Endometrium (tissue), 2 donors: Measurements from ENCODE around the gene CDKAL1.

Source experiments
- FAIRE-seq: peaks from 2 replicates; lab custom pipeline; 2012; peaks lifted over from hg19 to GRCh38; lab: Jason Lieb, UNC
- donor health status: control.
- donor health status: control.

Gene CDKAL1

GRCh38 chr6:21109391-21110178 is 575.3 kb downstream of the CDKAL1 start:
- peak; percentile 99 for FAIRE-seq

DNA sequence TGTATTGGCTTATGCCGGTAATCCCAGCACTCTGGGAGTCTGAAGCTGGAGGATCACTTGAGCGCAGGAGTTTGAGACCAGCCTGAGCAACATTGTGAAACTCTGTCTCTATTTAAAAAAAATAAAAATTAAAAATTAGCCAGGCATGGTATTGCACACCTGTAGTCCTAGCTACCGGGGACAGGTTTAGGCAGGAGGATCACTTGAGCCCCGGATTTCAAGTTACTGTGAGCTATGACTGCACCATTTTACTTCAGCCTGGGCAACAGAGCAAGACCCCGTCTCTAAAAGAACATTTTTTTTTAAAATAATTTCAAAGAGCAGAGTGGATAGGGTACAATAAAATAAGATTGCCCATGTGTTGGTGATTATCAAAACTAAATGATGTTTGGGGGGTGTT is 576.4 kb downstream of the CDKAL1 start:
- FAIRE-seq = no peak

DNA sequence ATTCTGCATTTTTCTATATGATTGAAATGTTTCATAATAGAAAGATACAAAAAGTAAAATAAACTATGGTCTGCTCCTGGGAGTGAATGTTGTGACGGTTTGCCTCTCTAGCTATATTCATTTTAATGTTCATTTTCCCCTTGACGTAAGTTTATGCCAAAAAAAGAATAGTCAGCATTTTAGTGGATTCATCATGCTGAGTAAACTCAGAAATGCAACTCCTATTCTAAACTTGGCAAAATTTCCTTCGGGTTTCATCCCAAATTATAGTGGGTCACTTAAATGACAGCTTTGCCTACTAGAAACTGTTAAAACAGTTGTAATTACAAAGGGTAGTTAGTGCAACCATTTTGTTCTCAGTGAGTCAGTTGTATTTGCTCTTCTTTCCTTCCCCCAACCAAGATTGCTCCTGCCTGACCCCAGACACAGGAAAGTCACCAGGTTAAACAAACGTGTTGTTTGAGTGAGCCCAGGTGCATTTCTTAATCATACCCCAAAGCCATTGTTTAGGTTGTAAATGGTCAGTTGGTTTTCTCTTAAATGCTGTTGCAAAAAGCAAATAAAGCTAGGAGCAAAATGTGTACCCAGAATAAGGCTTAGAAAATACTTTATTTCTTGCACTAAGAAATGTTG is 577.0 kb downstream of the CDKAL1 start:
- FAIRE-seq = peak; percentile 15

GRCh38 chr6:21115111-21115510 is 580.9 kb downstream of the CDKAL1 start:
- FAIRE-seq = no peak

DNA sequence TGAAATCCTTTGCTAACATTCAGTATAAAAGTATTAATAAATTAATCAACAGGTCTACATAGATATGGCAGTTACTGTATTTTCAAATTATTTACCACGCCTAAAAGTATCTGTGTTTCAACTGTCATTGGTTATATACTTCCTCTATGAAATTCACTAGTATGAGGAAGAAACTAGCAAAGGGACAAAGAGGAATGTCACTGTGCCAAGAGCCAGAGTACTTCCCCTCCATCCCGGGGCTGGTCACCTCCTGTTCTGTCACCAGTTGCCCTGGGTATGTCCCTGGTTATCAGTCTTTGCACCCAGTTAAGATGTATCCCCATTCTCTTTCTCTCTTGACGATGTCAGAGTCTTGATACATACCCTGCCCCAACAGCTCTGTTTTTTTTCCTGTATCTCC is 582.5 kb downstream of the CDKAL1 start:
- no peak for FAIRE-seq

DNA sequence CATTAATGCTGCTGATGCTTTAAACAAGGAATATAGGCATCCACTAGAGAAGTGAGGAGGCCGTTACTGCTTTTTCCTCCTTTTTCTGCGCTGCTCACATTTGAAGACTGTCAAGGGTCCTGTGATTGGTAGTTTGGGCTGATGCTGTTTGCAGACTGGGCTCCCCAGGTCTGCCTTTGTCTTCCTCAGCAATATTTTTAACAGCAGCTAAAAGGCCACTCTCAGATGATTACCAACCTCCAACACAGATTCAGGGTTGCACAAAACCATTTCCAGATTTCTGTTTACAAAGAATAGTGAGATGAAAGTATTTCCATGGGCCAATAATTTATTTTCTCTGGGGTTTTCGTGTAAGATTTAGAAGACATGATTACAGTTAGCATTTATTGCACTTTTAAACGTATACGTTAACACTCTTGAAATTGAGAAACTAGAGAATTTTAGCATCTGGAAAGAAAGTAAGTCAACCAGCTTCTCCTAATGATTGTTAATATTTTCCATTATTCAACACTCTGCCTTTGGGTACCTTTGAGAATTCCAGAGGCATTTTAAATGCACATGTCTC is 584.0 kb downstream of the CDKAL1 start:
- no peak for FAIRE-seq

DNA sequence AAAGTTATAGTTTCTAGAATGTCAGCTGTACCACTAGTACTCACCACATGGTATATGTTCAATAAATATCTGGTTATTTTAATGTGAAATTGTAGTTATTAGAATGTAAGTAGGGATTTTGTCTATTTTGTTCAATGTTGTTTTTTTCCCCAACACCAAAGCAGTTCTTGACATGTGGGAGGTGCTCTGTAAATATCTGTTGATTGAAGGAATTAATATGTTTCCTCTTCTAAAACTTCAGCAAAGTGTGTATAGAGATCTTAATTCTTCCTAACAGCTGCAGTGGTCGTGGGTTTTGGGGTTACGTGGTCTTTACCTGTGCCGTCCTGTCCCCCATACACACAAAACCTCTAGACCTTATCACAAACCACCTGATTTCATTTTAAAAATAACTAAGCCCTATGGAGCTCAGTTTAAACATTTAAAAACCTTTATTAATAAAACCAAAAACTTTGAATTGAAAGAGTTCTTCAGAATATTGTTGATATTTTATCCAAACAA is 587.4 kb downstream of the CDKAL1 start:
- FAIRE-seq = no peak

GRCh38 chr6:21123507-21124436 is 589.5 kb downstream of the CDKAL1 start:
- FAIRE-seq = no peak

GRCh38 chr6:21128601-21129000 is 594.3 kb downstream of the CDKAL1 start:
- FAIRE-seq = no peak

DNA sequence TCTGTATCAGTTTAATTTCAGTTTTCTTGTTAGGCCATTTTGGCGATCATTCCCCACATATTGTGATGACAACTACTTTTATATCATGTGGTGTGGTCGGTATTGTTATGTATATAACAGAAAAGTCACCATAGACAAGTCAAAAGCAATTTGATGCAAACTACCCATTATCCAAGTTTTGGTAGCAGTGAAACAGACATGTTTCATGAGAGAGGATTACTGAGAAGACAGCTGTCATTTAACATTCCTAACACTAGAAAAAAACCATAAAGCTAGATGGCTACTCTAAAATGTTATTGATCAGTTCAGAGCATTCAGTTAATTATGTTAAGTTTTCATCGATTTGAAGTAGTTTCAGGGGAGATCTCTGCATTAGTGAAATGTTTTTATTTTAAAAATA is 597.1 kb downstream of the CDKAL1 start:
- no peak for FAIRE-seq

DNA sequence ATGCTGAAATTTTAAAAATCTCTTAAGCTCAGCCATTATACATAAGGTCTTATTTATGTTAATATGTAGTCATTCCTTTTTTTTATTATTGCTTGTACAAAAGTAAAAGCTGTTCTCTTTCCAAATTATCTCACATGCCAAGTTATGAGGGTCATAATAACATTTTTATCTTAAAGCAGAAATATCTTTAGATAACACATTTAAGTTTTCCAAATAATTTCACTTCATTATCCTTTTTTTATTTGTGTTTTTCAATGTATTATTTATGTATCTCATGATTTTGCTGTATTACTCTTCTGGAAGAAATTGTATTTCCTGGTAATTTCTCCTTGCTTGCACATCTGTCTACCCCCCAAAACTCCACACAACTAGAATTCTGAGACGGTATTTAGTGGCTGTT is 598.2 kb downstream of the CDKAL1 start:
- FAIRE-seq = no peak

- FAIRE-seq = no peak
These were observed 598.9 kb downstream of the CDKAL1 start for GRCh38 chr6:21132856-21133838.

DNA sequence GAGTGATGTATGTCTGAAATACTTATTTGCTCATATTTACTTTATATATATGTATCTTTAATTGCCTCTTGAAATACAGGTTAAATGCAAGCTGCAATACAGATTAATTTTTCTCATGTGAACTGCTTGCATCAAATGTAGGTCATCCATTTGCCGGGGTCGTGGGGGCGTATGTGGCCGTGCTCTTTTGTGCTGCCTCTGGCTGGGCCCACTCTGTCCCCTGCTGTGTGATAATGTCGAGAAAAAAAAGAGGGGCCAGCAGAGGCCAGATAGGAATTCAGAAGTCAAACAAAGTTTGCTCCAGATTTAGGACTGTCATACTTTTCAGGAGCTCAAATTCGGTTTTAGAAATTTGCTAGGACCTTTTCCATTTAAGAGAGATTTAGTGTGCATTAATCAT is 599.6 kb downstream of the CDKAL1 start:
- no peak for FAIRE-seq

DNA sequence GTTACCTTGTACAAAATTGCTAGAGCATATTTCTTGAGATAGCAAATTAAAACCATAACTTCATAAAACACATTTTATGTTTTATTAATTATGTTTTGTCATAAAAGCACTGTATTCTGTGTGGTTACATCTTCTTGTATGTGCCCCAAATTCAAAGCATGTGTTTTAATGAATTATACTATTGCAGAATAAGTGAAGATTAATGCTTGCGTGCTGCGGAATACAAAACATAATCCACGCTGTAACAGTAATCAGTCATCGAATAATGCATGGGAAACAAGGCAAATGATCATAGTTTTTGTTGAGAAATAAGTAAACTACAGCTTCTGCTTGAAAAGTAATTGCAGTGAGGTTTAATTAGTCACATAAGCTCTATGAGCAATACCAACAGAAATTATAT is 600.1 kb downstream of the CDKAL1 start:
- no peak for FAIRE-seq

- no peak for FAIRE-seq
These were observed 601.3 kb downstream of the CDKAL1 start for GRCh38 chr6:21135484-21136013.

DNA sequence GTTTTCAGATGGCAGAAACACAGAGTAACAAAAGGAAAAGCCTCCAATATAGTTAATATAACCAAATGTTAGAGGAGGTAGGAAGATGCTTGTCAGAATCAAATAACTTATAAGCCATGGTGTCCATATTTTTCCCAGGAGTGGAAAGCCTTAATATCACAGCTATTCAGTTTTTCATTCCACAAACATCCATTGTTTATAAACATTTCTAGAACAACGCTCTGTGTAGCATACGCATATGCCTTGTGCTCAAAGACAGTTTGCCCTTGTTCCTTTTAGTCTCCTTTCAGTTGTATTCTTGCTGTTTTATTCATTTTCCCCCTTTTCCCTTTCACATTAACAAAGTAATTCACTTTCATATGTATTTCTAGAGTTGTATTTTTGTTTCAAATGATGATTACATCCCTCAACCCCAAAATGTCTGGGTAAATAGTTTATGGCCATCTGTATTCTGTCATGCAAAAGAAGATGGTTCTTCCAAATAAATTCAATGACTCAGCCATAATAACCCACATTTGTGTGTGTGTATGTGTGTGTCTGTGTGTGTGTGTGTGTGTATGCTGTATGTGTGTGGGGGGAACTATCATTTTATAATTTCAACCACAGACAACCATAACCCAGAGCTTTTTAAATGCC is 603.6 kb downstream of the CDKAL1 start:
- FAIRE-seq = peak; percentile 81

GRCh38 chr6:21138336-21139069 is 604.2 kb downstream of the CDKAL1 start:
- no peak for FAIRE-seq

- no peak for FAIRE-seq
These were observed 606.7 kb downstream of the CDKAL1 start for GRCh38 chr6:21140966-21141365.

DNA sequence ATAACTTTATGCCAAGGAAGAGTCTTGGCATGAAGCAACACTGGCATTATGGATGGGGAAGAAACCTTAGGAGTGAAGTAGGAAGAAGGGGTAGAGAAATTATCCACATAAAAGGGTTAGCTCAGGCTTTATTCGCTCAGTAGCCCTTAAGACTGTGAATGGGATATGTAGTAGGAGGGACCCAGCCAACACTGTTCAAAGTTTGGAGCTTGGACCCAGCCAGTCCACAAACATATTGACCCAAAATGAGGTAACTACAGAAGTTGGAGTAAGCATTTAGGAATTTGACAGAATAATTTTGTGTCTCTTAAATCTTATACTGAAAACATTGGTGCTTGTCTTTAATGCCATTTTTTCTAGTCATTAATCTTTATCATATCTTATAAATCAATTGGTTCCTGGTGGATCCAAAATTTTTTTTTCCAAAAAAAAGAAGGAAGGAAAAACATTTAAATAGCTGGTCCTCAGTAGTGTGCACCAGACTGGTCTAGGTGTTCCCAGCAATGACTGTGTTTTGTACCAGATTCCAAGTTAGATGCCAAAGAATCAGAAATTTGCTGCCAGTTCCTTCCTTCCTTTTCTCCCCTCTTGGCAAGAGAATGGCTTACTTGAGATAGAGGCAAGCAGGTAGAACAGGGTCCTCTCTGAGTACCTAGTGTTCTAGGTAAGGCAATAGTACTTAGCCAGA is 607.5 kb downstream of the CDKAL1 start:
- FAIRE-seq = no peak
